Sigmoid colon (tissue), 7 donors: ENCODE measurements around the gene PHOSPHO2. TPM values are rescaled to one million over a fixed set of nuclear protein-coding genes. Genes with fewer than 3 reads are reported as not detected.

Experiments
- DNase-seq: peaks from one replicate; pipeline ENCODE4 v3.0.0-alpha.2; 2019
- H3K27ac ChIP-seq, 4 donors: fragments of 200-600 bp; sonication (generic); one replicate each; pipeline ENCODE4 v1.5.1; 2016 to 2019; ENCODE audit warnings: mild to moderate bottlenecking in 1 of 4
- H3K27me3 ChIP-seq, 3 donors: fragments of 200-600 bp; sonication (generic); one replicate each; pipeline ENCODE4 v1.5.1; 2019; ENCODE audit warnings: mild to moderate bottlenecking in 1 of 3
- H3K36me3 ChIP-seq, 4 donors: fragments of 200-600 bp; sonication (generic); one replicate each; pipeline ENCODE4 v1.5.1; 2016 to 2019
- H3K4me1 ChIP-seq, 4 donors: fragments of 200-600 bp; sonication (generic); one replicate each; pipeline ENCODE4 v1.5.1; 2017 to 2019
- H3K4me3 ChIP-seq, 4 donors: fragments of 200-600 bp; sonication (generic); one replicate each; pipeline ENCODE4 v1.5.1; 2017 to 2019; ENCODE audit warnings: mild to moderate bottlenecking in 2 of 4, moderate library complexity in 1 of 4
- H3K9me3 ChIP-seq, 4 donors: fragments of 200-600 bp in 3 of 4; sonication (generic) in 3 of 4; one replicate each; pipeline versions ENCODE4 v1.5.1 to v1.6.1; 2013 to 2019
- CTCF ChIP-seq, 4 experiments: fragments of 450-650 bp in 3 of 4; fragments of 200-600 bp in 1 of 4; IDR thresholded peaks; one replicate each; pipeline ENCODE4 v1.5.1; 2016 to 2019; ENCODE audit warnings: antibody characterized with exemption in 4 of 4, mild to moderate bottlenecking in 3 of 4, moderate library complexity in 2 of 4
- EP300 ChIP-seq, 4 donors: sonication (generic); formaldehyde crosslinking; IDR thresholded peaks; one replicate each; pipeline ENCODE4 v1.6.1; 2017; ENCODE audit warnings: antibody characterized with exemption in 4 of 4
- POLR2A ChIP-seq, 2 donors: fragments of 450-650 bp; IDR thresholded peaks; one replicate each; pipeline ENCODE4 v1.6.1; 2016; ENCODE audit warnings: antibody characterized with exemption in 2 of 2, mild to moderate bottlenecking in 2 of 2, moderate library complexity in 2 of 2
- POLR2AphosphoS5 ChIP-seq, 4 donors: sonication (generic); formaldehyde crosslinking; IDR thresholded peaks; one replicate each; pipeline ENCODE4 v1.6.1; 2017; ENCODE audit warnings: antibody characterized with exemption in 4 of 4
- WGBS, 2 donors: extraction: QIAGEN DNeasy Blood & Tissue Kit; methylation state at CpG; one replicate each; pipeline ENCODE4 v1.1.7; 2013; 5-methylcytosine and 5-hydroxymethylcytosine counted together
- intact Hi-C: fragments of 100-400 bp; cut with DNase I; formaldehyde crosslinking; loops from one replicate; pipeline ENCODE4 v1.15.1; 2023
- polyA plus RNA-seq, 3 donors: library from polyadenylated mRNA; stranded (reverse); fragments of 200-250 nt; gene quantifications; one replicate each; pipeline ENCODE4 v1.2.3, GENCODE V29; 2013
- total RNA-seq, 4 donors: library from RNA; depleted of rRNA; stranded (reverse); fragments of >200 nt; gene quantifications; one replicate each; pipeline ENCODE4 v1.1.0, GENCODE V29; 2016
- donor health status: healthy with polysubstance abuse.
- donor health status: Bipolar disorder and iron deficiency.
- donor health status: healthy.

Gene PHOSPHO2
- total and polyA plus RNA-seq, 7 donors, result 3.8 to 19.9 (median 9.4) TPM

GRCh38 chr2:169658877-169659276 is 35.4 kb upstream of the PHOSPHO2 start:
- peaks cover 0 to 8% (median 0%) of the 10 kb centered on the region in 3 donors for H3K27me3 ChIP-seq
- no peak overlapping the region for H3K4me3 ChIP-seq
- DNase-seq, result no peak
- H3K9me3 ChIP-seq, result no peaks in the 10 kb centered on the region
- intact Hi-C loops, result no loop called here
- H3K36me3 ChIP-seq, result no peaks in the 10 kb centered on the region
- H3K27ac ChIP-seq, result no peak overlapping the region
- TF ChIP-seq EP300 (IDR thresholded peaks at IDR 0.05) (no peak), POLR2A (IDR thresholded peaks at IDR 0.05) (no peak), POLR2AphosphoS5 (IDR thresholded peaks at IDR 0.05) (no peak), CTCF (IDR thresholded peaks at IDR 0.05) (no peak)
- H3K4me1 ChIP-seq, result no peaks in the 10 kb centered on the region
- WGBS, 2 donors, result 97 to 100% methylated on average over 1 of the region's 1 CpG

GRCh38 chr2:169659320-169659719 is 34.9 kb upstream of the PHOSPHO2 start:
- no peak for TF ChIP-seq POLR2A (IDR thresholded peaks at IDR 0.05)
- no peak for TF ChIP-seq POLR2AphosphoS5 (IDR thresholded peaks at IDR 0.05)
- no peak for TF ChIP-seq EP300 (IDR thresholded peaks at IDR 0.05)
- TF ChIP-seq CTCF (IDR thresholded peaks at IDR 0.05), result no peak
- no peaks in the 10 kb centered on the region for H3K36me3 ChIP-seq
- intact Hi-C loops, result no loop called here
- DNase-seq, result no peak
- no peaks in the 10 kb centered on the region for H3K4me1 ChIP-seq
- H3K27ac ChIP-seq, result no peak overlapping the region
- H3K9me3 ChIP-seq, result no peaks in the 10 kb centered on the region
- peaks cover 0 to 8% (median 0%) of the 10 kb centered on the region in 3 donors for H3K27me3 ChIP-seq
- H3K4me3 ChIP-seq, result no peak overlapping the region
- WGBS, 2 donors, result 40 to 89% methylated on average over 1 of the region's 1 CpG

- DNase-seq, result no peak
- Histone ChIP-seq H3K27ac (no peak overlapping the region), H3K36me3 (no peaks in the 10 kb centered on the region), H3K27me3 (peaks cover 0 to 3% (median 0%) of the 10 kb centered on the region in 3 donors), H3K9me3 (no peaks in the 10 kb centered on the region), H3K4me3 (no peak overlapping the region), H3K4me1 (no peaks in the 10 kb centered on the region)
- TF ChIP-seq POLR2AphosphoS5 (IDR thresholded peaks at IDR 0.05) (no peak), POLR2A (IDR thresholded peaks at IDR 0.05) (no peak), CTCF (IDR thresholded peaks at IDR 0.05) (no peak), EP300 (IDR thresholded peaks at IDR 0.05) (no peak)
- WGBS, 2 donors, result 76 to 82% methylated on average over 3 of the region's 3 CpGs
- intact Hi-C loops, result no loop called here
These were observed 33.0 kb upstream of the PHOSPHO2 start for GRCh38 chr2:169661265-169661664.

- TF ChIP-seq POLR2A (IDR thresholded peaks at IDR 0.05) (no peak), POLR2AphosphoS5 (IDR thresholded peaks at IDR 0.05) (no peak), CTCF (IDR thresholded peaks at IDR 0.05) (no peak), EP300 (IDR thresholded peaks at IDR 0.05) (no peak)
- Histone ChIP-seq H3K36me3 (no peaks in the 10 kb centered on the region), H3K4me3 (no peak overlapping the region), H3K27ac (no peak overlapping the region), H3K27me3 (no peaks in the 10 kb centered on the region), H3K4me1 (no peaks in the 10 kb centered on the region), H3K9me3 (no peaks in the 10 kb centered on the region)
- 95 to 99% methylated on average over 1 of the region's 1 CpG for WGBS, 2 donors
- DNase-seq, result no peak
- intact Hi-C loops, result no loop called here
These were observed 31.5 kb upstream of the PHOSPHO2 start for GRCh38 chr2:169662744-169663143.

- DNase-seq, result no peak
- Histone ChIP-seq H3K27ac (no peak overlapping the region), H3K36me3 (no peaks in the 10 kb centered on the region), H3K4me3 (no peak overlapping the region), H3K27me3 (no peaks in the 10 kb centered on the region), H3K9me3 (no peaks in the 10 kb centered on the region), H3K4me1 (no peaks in the 10 kb centered on the region)
- intact Hi-C loops, result no loop called here
- WGBS, 2 donors, result 92% methylated on average over 3 of the region's 3 CpGs
- TF ChIP-seq POLR2A (IDR thresholded peaks at IDR 0.05) (no peak), EP300 (IDR thresholded peaks at IDR 0.05) (no peak), POLR2AphosphoS5 (IDR thresholded peaks at IDR 0.05) (no peak), CTCF (IDR thresholded peaks at IDR 0.05) (no peak)
These were observed 31.0 kb upstream of the PHOSPHO2 start for GRCh38 chr2:169663247-169663646.
